Gastroesophageal sphincter (tissue), 4 donors: ENCODE results near the gene EMILIN3. TPM values are rescaled to one million over a fixed set of nuclear protein-coding genes. Genes with fewer than 3 reads are reported as not detected.
A peak's percentile ranks its signal among the peaks of the same experiment; 100 is the strongest.

Experiments used
- ATAC-seq: fragments of 150-250 bp; one replicate; pipeline ENCODE4 v1.9.1; 2016; ENCODE audit warnings: mild to moderate bottlenecking, moderate library complexity
- H3K27ac ChIP-seq, 4 donors: fragments of 200-600 bp; sonication (generic) in 3 of 4; 1 replicate in 3 of 4; 2 replicates in 1 of 4; pipeline ENCODE4 v1.5.1; 2016 to 2019
- H3K27me3 ChIP-seq: fragments of 200-600 bp; sonication (generic); one replicate; pipeline ENCODE4 v1.5.1; 2019
- H3K36me3 ChIP-seq, 2 donors: fragments of 200-600 bp; sonication (generic); one replicate each; pipeline ENCODE4 v1.5.1; 2019; ENCODE audit warnings: control low read depth in 1 of 2
- H3K4me1 ChIP-seq, 3 donors: fragments of 200-600 bp; sonication (generic); 1 replicate in 2 of 3; 2 replicates in 1 of 3; pipeline ENCODE4 v1.5.1; 2016 to 2019; ENCODE audit warnings: control low read depth in 2 of 3
- H3K4me3 ChIP-seq, 2 donors: fragments of 200-600 bp; sonication (generic); one replicate each; pipeline ENCODE4 v1.5.1; 2019; ENCODE audit warnings: mild to moderate bottlenecking in 1 of 2, moderate library complexity in 1 of 2
- H3K9me3 ChIP-seq, 3 donors: fragments of 200-600 bp; sonication (generic); one replicate each; pipeline ENCODE4 v1.5.1; 2017 to 2019; ENCODE audit warnings: control low read depth in 2 of 3
- CTCF ChIP-seq, 4 experiments: fragments of 200-600 bp in 2 of 4; fragments of 450-650 bp in 2 of 4; sonication (generic) in 1 of 4; IDR thresholded peaks; one replicate each; pipeline ENCODE4 v1.5.1; 2017 to 2019; ENCODE audit warnings: antibody characterized with exemption in 4 of 4, mild to moderate bottlenecking in 2 of 4, moderate library complexity in 2 of 4
- EP300 ChIP-seq: sonication (generic); formaldehyde crosslinking; IDR thresholded peaks from one replicate; pipeline ENCODE4 v1.6.1; 2017; ENCODE audit warnings: antibody characterized with exemption, mild to moderate bottlenecking
- POLR2A ChIP-seq, 2 donors: fragments of 450-650 bp; IDR thresholded peaks; one replicate each; pipeline ENCODE4 v1.6.1; 2017; ENCODE audit warnings: antibody characterized with exemption in 2 of 2, mild to moderate bottlenecking in 2 of 2, moderate library complexity in 1 of 2
- POLR2AphosphoS5 ChIP-seq: sonication (generic); formaldehyde crosslinking; IDR thresholded peaks from one replicate; pipeline ENCODE4 v1.6.1; 2017; ENCODE audit warnings: antibody characterized with exemption
- WGBS, 2 donors: methylation state at CpG; one replicate each; pipeline ENCODE4 v1.1.5; 2018; ENCODE audit warnings: low coverage in 1 of 2; 5-methylcytosine and 5-hydroxymethylcytosine counted together
- total RNA-seq, 4 donors: library from RNA; depleted of rRNA; stranded (reverse); fragments of >200 nt; gene quantifications; one replicate each; pipeline ENCODE4 v1.1.0, GENCODE V29; 2016

EMILIN3 gene
- total RNA-seq, 4 donors from 2014 or later, result 1.1 to 3.6 (median 2.9) TPM

DNA sequence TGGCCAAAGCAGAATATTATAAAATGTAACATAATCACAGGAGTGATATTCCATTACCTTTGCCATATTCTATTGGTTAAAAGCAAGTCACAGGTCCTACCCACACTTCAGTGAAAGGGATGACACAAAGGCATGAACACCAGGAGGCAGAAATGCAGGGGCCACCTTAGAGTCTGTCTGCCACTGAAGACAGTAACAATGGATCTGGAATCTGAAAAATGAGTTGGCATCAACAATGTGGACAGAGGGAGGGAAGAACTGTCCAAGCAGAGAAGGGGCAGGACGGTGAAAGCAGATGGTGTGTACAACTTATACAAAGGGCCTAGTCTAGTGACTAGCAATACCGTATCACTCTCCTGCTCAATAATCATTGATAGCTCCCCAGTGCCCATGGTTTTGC lies 32.6 kb downstream of the EMILIN3 start:
- no peak overlapping the region for H3K4me3 ChIP-seq
- no peaks in the 10 kb centered on the region for H3K36me3 ChIP-seq
- H3K4me1 ChIP-seq, result peaks cover 3 to 28% (median 8%) of the 10 kb centered on the region in 3 donors
- peak overlapping the region in 2 of 4 donors; percentile 52 to 66 for H3K27ac ChIP-seq
- no peaks in the 10 kb centered on the region for H3K9me3 ChIP-seq
- no peaks in the 10 kb centered on the region for H3K27me3 ChIP-seq
- 100% methylated on average over 2 of the region's 2 CpGs; no CpG with 5 or more reads in 1 of the 2 donors for WGBS, 2 donors
- ATAC-seq, result no peak
- TF ChIP-seq POLR2AphosphoS5 (no peak), POLR2A (IDR thresholded peaks at IDR 0.05) (no peak), CTCF (IDR thresholded peaks at IDR 0.05) (no peak)

DNA sequence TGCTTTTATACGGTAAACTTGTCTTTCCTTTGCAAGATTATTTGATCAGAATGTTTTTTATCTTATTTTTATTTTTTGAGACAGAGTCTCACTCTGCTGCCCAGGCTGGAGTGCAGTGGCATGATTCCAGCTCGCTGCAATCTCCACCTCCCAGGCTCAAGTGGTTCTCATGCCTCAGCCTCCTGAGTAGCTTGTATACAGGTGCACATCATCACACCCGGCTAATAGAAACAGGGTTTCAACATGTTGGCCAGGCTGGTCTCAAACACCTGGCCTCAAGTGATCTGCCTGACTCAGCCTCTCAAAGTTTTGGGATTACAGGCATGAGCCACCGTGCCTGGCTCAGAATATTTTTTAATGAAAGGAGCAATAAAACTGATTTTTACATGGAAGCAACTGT lies 34.9 kb downstream of the EMILIN3 start:
- TF ChIP-seq CTCF (IDR thresholded peaks at IDR 0.05), result no peak
- TF ChIP-seq POLR2A (IDR thresholded peaks at IDR 0.05), result no peak
- no peak for TF ChIP-seq POLR2AphosphoS5
- no peaks in the 10 kb centered on the region for H3K36me3 ChIP-seq

DNA sequence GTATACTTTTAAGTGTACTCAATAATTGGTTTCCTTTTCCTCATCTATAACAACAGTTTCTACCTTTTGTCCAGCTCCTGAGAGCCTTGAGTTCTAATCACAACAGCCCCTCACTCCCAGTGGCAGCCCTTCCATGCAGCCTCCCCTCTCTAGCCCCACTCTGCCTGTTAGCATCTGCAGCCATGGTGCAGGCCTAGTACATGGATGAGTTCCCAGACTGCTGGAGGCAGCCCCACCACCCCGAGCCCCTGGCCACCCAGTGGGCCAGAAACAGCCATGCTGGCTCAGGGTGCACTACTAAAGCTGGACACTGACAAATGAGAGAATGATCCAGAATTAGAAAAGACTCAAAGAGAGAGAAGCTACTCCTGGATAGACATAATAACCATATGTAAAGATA lies 35.7 kb downstream of the EMILIN3 start:
- WGBS, 2 donors, result 100% methylated on average over 1 of the region's 1 CpG; no CpG with 5 or more reads in 1 of the 2 donors
- Histone ChIP-seq H3K4me3 (no peak overlapping the region), H3K4me1 (peaks cover 3 to 32% (median 8%) of the 10 kb centered on the region in 3 donors), H3K27ac (no peak overlapping the region), H3K36me3 (no peaks in the 10 kb centered on the region), H3K27me3 (no peaks in the 10 kb centered on the region), H3K9me3 (no peaks in the 10 kb centered on the region)
- no peak for TF ChIP-seq POLR2A (IDR thresholded peaks at IDR 0.05)
- TF ChIP-seq CTCF (IDR thresholded peaks at IDR 0.05), result no peak
- no peak for TF ChIP-seq POLR2AphosphoS5
- TF ChIP-seq EP300, result no peak
- ATAC-seq, result no peak

More for the DNA sequence above, 34.9 kb downstream of the EMILIN3 start:
- Histone ChIP-seq H3K4me1 (peaks cover 3 to 32% (median 8%) of the 10 kb centered on the region in 3 donors), H3K4me3 (no peak overlapping the region), H3K9me3 (no peaks in the 10 kb centered on the region), H3K27ac (no peak overlapping the region), H3K27me3 (no peaks in the 10 kb centered on the region)
- 88 to 97% methylated on average over 1 to 2 of the region's 4 CpGs for WGBS, 2 donors
- no peak for ATAC-seq

GRCh38 chr20:41330343-41330720 lies 36.3 kb downstream of the EMILIN3 start:
- WGBS, 2 donors, result 89% methylated on average over 1 of the region's 5 CpGs; no CpG with 5 or more reads in 1 of the 2 donors
- Histone ChIP-seq H3K27ac (peak overlapping the region; percentile 77 to 82 (median 80)), H3K27me3 (no peaks in the 10 kb centered on the region), H3K4me1 (peaks cover 3 to 30% (median 8%) of the 10 kb centered on the region in 3 donors), H3K9me3 (no peaks in the 10 kb centered on the region), H3K36me3 (no peaks in the 10 kb centered on the region), H3K4me3 (no peak overlapping the region)
- ATAC-seq, result no peak
- TF ChIP-seq POLR2AphosphoS5 (no peak), EP300 (no peak), POLR2A (IDR thresholded peaks at IDR 0.05) (no peak), CTCF (IDR thresholded peaks at IDR 0.05) (no peak)

DNA sequence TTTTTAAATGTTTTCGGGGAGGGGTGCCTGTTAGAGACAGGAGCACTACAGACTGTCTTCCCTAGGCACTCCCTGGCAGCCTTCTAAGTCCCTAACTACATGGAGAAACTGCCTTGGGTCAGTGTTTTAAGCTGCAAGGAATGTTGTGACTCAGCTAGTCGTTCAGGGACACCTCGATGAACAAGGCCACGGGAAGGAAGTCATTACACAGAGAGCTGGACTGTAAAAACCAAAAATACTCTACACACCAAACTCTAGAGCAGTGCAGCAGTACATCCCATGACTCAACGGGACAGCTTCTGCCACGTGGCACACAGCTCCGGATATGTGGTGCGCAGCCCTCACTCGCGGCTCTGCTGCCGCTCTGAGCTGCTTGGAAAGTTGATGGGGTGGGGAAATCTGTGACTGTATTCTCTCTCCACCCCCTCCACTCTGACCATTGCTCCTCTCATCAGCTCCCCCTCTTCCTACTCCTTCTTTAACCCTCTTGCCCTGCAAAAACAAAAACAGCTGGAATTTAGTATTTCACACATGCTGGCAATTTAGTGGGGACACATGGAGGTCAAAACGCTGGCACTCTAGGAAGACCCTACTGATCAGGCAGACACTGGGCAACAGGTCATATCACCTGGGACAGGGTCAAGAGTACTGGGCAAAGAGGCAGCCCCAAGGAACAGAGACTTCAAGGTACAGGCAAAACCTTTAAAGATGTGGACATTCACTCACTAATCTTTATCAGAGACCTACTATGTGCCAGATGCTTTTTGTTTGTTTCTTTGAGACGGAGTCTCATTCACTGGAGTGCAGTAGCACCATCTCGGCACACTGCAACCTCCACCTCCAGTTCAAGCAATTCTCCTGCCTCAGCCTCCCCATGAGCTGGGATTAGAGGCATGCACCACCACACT lies 36.9 kb downstream of the EMILIN3 start:
- peak; percentile 98 for ATAC-seq
- Histone ChIP-seq H3K4me1 (peaks cover 3 to 24% (median 5%) of the 10 kb centered on the region in 3 donors), H3K27me3 (no peaks in the 10 kb centered on the region), H3K27ac (peak overlapping the region; percentile 77 to 82 (median 80)), H3K9me3 (no peaks in the 10 kb centered on the region), H3K4me3 (no peak overlapping the region), H3K36me3 (no peaks in the 10 kb centered on the region)
- TF ChIP-seq CTCF (IDR thresholded peaks at IDR 0.05) (no peak), POLR2AphosphoS5 (peak; percentile 91)
- 50 to 70% methylated on average over 2 to 6 of the region's 14 CpGs for WGBS, 2 donors
